ENCODE measurements around the gene PIP5K1B.

DNA sequence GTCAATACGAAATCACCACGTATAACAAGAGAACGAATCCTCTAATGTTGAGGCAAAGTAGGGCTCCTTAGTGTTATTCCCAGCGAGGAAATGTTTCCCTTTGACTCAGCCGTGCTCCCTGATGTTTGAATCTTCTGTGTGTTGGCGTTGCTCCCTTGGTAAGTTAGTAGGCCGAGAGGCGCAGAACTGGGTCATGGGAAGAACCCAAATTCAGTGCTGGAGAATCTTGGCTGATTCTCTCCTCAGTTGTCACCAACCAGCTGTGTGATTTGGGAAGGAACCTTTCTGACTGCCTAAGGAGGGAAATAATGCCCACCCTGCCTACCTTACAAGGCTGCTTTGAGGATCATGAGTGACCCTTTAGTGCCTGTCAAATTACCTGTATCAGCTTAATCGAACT, 286.4 kb downstream of the PIP5K1B start:
- TF ChIP-seq, protein P1, sequence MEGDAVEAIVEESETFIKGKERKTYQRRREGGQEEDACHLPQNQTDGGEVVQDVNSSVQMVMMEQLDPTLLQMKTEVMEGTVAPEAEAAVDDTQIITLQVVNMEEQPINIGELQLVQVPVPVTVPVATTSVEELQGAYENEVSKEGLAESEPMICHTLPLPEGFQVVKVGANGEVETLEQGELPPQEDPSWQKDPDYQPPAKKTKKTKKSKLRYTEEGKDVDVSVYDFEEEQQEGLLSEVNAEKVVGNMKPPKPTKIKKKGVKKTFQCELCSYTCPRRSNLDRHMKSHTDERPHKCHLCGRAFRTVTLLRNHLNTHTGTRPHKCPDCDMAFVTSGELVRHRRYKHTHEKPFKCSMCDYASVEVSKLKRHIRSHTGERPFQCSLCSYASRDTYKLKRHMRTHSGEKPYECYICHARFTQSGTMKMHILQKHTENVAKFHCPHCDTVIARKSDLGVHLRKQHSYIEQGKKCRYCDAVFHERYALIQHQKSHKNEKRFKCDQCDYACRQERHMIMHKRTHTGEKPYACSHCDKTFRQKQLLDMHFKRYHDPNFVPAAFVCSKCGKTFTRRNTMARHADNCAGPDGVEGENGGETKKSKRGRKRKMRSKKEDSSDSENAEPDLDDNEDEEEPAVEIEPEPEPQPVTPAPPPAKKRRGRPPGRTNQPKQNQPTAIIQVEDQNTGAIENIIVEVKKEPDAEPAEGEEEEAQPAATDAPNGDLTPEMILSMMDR (conservative IDR thresholded peaks at IDR 0.05; ENCODE audit: low read length) = no peak
- TF ChIP-seq EZH2phosphoT487 (IDR thresholded peaks at IDR 0.05; ENCODE audit: borderline replicate concordance) = no peak

Data from Loucy (cell line).